ENCODE measurements around the gene JAZF1. TPM values are rescaled to one million over a fixed set of nuclear protein-coding genes. Genes with fewer than 3 reads are reported as not detected.

The JAZF1 gene
- total and polyA plus RNA-seq, 2 of the 8 experiments (the other 6 are each of a cell fraction or from before 2014, with no cell fraction given): 2.6 to 21.8 TPM

DNA sequence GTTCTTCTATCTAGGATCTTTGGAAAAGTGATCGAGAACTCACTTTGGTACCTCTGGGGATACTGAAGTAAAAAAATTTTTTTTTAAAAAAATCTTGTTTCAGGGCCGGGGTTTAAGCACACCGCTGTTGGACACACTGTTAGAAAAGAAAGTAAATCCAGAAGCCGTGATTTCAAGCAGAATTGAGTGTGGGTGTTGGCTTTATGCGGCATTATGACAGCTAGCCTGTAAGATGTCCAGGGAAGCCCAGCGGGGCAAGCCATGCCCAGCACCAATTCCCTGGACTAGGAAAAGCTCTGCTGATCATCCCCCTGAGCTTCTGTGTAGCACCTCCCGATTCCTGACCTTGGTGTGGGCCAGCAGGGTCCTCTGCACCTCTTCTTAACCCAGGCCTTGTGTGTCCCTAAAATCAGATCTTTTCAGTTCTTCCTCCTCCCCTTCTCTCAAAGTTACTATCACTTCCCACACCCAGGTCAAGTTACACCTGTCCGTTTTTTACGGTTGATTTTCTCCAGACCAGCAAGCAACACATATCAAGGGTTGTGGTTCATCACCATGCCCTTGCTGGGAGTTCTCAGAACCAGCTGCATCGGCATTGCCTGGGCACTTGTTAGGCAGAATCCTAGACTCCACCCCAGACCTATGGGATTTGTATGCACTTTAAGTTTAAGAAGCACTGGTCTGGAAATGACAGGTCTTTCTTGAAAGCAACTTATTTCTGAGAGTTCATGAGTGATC, 235.4 kb downstream of the JAZF1 start (continued):
- TF ChIP-seq POLR2A (IDR thresholded peaks at IDR 0.05; ENCODE audit: control extremely low read depth in 1 of 2, low read depth in 2 of 2, low read length in 2 of 2) (no peak), CBX5 (IDR thresholded peaks at IDR 0.05; ENCODE audit: low read depth, low read length) (no peak), CTBP2 (IDR thresholded peaks at IDR 0.05; ENCODE audit: borderline replicate concordance, insufficient read depth, insufficient read length, low read length) (no peak), CHD1 (IDR thresholded peaks at IDR 0.05; ENCODE audit: low read depth, low read length) (no peak), CBX8 (IDR thresholded peaks at IDR 0.05; ENCODE audit: borderline replicate concordance, low read depth, low read length) (no peak), POU5F1 (IDR thresholded peaks at IDR 0.05; ENCODE audit: low read depth, low read length) (no peak), BRCA1 (IDR thresholded peaks at IDR 0.05; ENCODE audit: low read depth, low read length) (no peak)
- TF ChIP-seq, protein P1, sequence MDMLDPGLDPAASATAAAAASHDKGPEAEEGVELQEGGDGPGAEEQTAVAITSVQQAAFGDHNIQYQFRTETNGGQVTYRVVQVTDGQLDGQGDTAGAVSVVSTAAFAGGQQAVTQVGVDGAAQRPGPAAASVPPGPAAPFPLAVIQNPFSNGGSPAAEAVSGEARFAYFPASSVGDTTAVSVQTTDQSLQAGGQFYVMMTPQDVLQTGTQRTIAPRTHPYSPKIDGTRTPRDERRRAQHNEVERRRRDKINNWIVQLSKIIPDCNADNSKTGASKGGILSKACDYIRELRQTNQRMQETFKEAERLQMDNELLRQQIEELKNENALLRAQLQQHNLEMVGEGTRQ (IDR thresholded peaks at IDR 0.05; ENCODE audit: low read length): no peak

Measured in H1 (cell line).